ENCODE measurements around the gene NDUFS1.
"Not testable (repeated sequence)": the region's sequence is repeated elsewhere in the genome, so short reads cannot be mapped to it uniquely, and the experiment has no call there.

GRCh38 chr2:206122569-206122968 is 36.7 kb downstream of the NDUFS1 start:
- TF ChIP-seq, protein P1, sequence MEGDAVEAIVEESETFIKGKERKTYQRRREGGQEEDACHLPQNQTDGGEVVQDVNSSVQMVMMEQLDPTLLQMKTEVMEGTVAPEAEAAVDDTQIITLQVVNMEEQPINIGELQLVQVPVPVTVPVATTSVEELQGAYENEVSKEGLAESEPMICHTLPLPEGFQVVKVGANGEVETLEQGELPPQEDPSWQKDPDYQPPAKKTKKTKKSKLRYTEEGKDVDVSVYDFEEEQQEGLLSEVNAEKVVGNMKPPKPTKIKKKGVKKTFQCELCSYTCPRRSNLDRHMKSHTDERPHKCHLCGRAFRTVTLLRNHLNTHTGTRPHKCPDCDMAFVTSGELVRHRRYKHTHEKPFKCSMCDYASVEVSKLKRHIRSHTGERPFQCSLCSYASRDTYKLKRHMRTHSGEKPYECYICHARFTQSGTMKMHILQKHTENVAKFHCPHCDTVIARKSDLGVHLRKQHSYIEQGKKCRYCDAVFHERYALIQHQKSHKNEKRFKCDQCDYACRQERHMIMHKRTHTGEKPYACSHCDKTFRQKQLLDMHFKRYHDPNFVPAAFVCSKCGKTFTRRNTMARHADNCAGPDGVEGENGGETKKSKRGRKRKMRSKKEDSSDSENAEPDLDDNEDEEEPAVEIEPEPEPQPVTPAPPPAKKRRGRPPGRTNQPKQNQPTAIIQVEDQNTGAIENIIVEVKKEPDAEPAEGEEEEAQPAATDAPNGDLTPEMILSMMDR (IDR thresholded peaks at IDR 0.05) = not testable (repeated sequence)
- TF ChIP-seq POLR2A (IDR thresholded peaks at IDR 0.05) = not testable (repeated sequence)

All from thyroid gland (tissue), 4 donors.